Measurements from ENCODE around the gene CFAP52.

The CFAP52 gene

GRCh38 chr17:9536061-9536460 lies 40.4 kb upstream of the CFAP52 start:
- DNase-seq (ENCODE audit: low spot score) = no peak
- H3K4me3 ChIP-seq = no peak overlapping the region
- no peak for TF ChIP-seq CTCF (IDR thresholded peaks at IDR 0.05)
- no peak overlapping the region for H3K27ac ChIP-seq

- Histone ChIP-seq H3K27ac (no peak overlapping the region), H3K4me3 (no peak overlapping the region)
- no peak for TF ChIP-seq CTCF (IDR thresholded peaks at IDR 0.05)
- DNase-seq (ENCODE audit: low spot score) = no peak
Observed at GRCh38 chr17:9537177-9537776, 39.2 kb upstream of the CFAP52 start.

DNA sequence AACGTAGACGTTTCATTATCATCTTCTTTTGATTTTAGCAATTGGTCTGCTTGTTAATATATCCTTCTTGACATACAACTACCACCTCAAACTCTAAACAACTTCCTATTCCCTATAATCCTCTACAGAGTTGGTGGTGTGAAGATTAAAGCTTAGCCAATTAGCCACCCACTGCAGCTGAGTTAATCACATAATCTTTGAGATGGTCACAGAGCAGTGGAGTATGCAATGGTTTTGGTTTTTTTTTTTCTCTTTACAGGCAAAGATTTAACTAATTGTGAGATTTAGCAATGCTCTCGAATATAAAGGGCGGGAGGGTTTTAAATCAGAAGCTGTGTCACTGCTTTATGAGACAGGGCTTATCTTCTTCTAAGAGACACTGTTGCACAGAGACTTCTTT lies 37.8 kb upstream of the CFAP52 start:
- TF ChIP-seq CTCF (IDR thresholded peaks at IDR 0.05) = no peak
- H3K27ac ChIP-seq = no peak overlapping the region

GRCh38 chr17:9541718-9542117 lies 34.7 kb upstream of the CFAP52 start:
- no peak for TF ChIP-seq CTCF (IDR thresholded peaks at IDR 0.05)
- Histone ChIP-seq H3K4me3 (no peak overlapping the region), H3K27ac (no peak overlapping the region)
- no peak for DNase-seq (ENCODE audit: low spot score)

More for the DNA sequence above, 37.8 kb upstream of the CFAP52 start:
- DNase-seq (ENCODE audit: low spot score) = no peak
- H3K4me3 ChIP-seq = no peak overlapping the region

DNA sequence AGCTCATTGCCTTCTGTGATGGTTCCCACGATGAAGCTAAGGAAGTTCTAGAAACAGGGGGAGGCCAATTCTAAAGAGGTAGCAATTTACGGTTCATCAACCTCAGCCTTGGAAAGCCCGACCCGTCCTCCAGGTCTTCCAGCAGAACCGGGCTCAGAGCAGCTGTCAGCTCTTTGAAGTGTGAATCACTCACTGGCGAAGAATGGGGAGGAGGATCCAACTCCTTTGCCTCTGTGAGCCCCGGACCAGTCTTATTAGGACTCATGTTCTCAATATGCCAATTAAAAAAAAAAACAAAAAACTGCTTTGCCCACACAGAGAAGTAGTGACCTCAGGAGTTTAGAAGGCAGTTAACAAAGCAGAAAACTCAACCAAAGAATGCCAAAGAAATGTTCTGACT lies 32.2 kb upstream of the CFAP52 start:
- no peak for DNase-seq (ENCODE audit: low spot score)
- Histone ChIP-seq H3K4me3 (no peak overlapping the region), H3K27ac (no peak overlapping the region)
- no peak for TF ChIP-seq CTCF (IDR thresholded peaks at IDR 0.05)

- DNase-seq (ENCODE audit: low spot score) = no peak
- no peak overlapping the region for H3K27ac ChIP-seq
- no peak for TF ChIP-seq CTCF (IDR thresholded peaks at IDR 0.05)
Observed at GRCh38 chr17:9549215-9549614, 27.2 kb upstream of the CFAP52 start.

GRCh38 chr17:9553181-9553580 lies 23.3 kb upstream of the CFAP52 start:
- DNase-seq (ENCODE audit: low spot score) = no peak
- no peak for TF ChIP-seq CTCF (IDR thresholded peaks at IDR 0.05)
- H3K4me3 ChIP-seq = no peak overlapping the region

More at GRCh38 chr17:9549215-9549614, 27.2 kb upstream of the CFAP52 start:
- H3K4me3 ChIP-seq = no peak overlapping the region

More at GRCh38 chr17:9553181-9553580, 23.3 kb upstream of the CFAP52 start:
- H3K27ac ChIP-seq = no peak overlapping the region

All from coronary artery (tissue), 2 donors.